Measurements from ENCODE around the gene CD163L1. TPM values are rescaled to one million over a fixed set of nuclear protein-coding genes. Genes with fewer than 3 reads are reported as not detected.
"Not testable (repeated sequence)": the region's sequence is repeated elsewhere in the genome, so short reads cannot be mapped to it uniquely, and the experiment has no call there.

The CD163L1 gene
- total RNA-seq (2014; rRNA removed; shearing (Covaris generic)) = 1.7 and 8.8 TPM in 2 replicates

DNA sequence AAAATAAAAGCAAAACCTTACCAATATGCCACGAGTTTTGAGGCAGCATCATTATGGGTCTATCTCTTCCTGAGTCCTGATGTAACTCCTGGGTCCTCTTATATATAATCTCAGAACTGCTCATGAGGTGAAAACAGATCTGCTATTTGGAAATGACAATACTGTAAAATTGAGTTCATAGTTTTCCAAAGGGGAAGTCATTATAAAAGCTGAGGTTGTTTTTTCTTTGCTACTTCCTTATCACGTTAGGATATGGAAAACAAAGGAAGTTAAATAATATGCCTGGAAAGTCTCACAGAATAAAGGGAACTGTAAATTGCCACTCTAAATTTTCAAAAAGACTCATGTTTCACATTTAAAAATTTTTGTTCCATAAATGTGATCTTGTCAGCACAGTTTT, at the start of gene CD163L1:
Gene CD163L1, minus strand, starts transcription at position 78 of the 400 bp plus-strand sequence. Its CDS starts 26 bp downstream, at position 52.
- DNase-seq (ENCODE audit: low spot score) = no peak

DNA sequence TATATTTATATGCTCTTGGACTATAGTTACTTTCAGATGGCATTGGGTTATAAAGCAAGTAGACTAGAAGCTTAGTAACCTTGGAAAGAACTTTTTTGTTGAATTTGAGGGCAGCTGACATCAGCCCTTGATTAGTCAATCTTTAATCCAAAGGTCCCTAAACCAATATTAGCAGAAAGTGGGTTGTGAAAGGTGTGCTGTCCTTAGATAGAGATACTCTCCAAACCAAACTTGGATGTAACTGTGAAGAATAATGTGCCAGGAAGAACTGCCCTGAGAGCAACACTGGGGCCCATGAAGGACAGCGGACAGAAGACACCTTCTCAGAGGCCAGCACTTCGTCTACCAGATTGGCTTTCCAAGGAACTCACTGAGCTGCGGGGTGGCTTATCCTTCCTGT, 49.1 kb upstream of the CD163L1 start:
- no peak for DNase-seq (ENCODE audit: low spot score)

DNA sequence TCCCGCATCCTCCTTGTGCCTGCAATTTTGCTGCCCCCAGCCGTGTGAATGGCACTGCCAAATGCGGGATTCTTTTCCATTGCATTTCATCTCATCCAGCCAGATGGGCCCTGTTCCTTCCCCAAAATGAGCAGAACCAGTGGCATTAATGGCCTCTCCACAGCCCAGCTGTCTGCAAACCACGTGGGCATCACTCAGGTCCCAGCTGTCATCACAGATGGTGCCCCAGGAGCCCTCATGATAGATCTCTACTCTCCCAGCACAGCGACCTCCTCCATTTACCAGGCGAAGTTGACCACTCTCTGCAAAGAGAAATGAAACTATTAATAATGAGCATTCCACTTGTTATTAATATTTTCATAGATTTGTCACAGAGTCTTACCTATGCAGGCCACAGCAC, 42.6 kb upstream of the CD163L1 start:
- DNase-seq (ENCODE audit: low spot score) = no peak

DNA sequence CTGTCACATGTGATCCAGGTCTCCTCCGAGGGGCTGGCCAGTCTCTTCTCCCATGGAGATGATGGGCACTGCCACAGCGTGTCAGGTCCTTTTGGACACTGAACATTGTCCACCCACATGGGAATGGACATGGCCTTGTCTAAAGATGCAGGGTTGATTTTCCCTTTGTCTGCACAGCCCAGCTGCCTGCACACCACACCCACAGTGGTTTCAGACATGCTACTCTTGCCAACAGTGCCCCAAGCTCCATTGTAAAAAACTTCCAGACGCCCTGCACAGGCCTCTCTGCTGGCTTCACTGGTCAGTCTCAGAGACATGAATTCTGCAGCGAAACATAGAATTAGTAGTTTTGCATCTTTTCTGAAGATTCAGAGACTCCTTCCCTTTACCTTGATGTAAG, 41.1 kb upstream of the CD163L1 start:
- DNase-seq (ENCODE audit: low spot score) = no peak

DNA sequence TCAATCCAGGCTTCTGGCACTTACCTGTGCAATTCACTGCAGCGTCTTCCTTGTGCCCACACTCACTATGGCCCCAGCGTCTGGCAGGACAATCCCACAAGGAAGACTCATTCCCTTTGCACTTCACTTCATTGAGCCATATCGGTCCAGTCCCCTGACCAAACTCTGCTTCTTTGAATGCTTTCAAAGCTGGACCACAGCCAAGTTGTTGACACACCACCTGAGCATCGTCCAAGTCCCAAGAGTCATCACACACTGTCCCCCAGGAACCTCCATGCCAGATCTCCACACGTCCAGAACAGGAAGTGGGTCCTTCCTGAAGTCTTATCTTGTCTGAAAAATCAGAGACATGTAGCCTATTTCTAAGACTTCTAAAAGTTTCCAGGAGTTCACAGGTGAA, 39.4 kb upstream of the CD163L1 start:
- no peak for DNase-seq (ENCODE audit: low spot score)

DNA sequence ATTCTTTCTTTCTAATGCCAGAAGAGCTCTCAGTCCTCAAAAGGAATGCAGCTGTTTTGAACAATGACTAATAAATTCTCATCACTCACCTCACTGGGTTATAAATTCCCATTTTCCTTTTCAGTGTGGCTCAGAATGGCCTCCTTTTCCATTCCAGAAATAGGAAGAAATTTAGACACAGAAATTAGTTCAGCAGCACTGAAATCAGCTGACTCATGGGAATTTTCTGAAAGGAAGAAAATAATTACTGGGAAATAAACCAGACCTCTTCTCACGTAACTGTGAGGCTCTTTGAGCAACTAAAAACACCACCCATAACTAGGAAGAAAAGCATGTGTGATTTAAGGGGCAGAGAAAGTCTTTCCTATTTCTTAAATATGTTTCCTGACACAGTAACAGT, 35.8 kb upstream of the CD163L1 start:
- DNase-seq (ENCODE audit: low spot score) = no peak

DNA sequence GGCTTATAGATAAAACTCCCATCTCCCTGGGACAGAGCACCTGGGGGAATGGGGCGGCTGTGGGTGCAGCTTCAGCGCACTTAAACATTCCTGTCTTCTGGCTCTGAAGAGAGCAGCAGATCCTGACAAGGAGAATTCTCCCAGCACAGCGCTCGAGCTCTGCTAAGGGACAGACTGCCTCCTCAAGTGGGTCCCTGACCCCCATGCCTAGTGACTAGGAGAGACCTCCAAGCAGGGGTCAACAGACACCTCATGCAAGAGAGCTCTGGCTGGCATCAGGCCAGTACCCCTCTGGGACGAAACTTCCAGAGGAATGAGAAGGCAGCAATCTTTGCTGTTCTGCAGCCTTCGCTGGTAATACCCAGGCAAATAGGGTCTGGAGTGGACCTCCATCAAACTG, 28.1 kb upstream of the CD163L1 start:
- no peak for DNase-seq (ENCODE audit: low spot score)

DNA sequence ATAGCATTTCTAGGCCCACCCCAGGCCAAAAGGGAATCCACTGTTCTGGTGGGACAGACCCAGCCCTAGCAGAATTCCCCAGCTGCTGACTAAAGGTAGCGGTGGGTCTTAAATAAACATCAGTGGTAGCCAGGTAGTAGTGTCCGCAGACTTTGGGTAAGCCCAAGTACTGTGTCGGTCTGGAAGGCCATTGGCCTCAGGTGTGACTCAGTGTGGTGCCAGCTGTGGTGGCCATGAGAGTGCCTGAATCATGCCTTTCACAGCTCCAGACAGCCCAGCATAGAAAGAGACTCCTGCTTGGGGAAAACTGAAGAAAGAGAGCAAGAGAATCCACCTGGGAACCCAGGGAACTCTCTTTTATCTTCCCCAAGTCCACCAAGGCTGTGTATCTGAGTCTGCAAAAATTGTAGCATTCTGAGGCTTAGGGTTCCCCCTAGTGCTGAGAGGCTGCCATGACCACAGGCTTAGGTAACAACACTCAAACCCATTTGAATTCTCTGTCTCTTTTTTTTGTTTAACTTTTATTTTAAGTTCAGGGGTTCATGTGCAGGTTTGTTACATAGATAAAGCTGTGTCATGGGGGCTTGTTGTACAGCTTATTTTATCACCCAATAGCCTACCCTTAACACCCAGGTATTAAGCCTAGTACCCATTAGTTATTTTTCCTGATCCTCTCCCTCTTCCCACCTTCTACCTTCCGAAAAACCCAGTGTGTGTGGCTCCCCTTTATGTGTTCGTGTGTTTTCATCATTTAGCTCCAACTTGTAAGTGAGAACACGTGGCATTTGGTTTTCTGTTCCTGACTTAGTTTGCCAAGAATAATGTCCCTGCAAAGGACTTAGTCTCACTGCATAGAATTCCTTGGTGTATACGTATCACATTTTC, 16.7 kb upstream of the CD163L1 start:
- DNase-seq (ENCODE audit: low spot score) = peak; percentile 14

DNA sequence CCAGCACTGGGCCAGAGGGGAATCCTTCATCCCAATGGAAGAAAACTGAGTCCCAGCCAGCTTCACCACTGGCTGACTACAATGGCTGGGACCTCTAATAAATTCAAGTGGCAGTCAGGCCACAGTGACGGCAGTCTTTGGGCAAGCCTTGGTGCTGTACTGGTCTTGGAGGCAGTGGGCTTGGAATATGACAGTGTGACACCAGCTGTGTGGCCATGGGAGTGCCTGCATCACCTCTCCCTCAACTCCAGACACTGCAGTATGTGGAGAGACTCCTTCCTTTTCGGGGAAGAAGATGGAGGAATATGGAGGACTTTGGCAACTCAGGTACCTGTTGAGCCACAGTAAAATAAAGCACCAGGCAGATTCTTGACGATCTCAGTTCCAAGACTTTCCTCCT, 16.0 kb upstream of the CD163L1 start:
- no peak for DNase-seq (ENCODE audit: low spot score)

DNA sequence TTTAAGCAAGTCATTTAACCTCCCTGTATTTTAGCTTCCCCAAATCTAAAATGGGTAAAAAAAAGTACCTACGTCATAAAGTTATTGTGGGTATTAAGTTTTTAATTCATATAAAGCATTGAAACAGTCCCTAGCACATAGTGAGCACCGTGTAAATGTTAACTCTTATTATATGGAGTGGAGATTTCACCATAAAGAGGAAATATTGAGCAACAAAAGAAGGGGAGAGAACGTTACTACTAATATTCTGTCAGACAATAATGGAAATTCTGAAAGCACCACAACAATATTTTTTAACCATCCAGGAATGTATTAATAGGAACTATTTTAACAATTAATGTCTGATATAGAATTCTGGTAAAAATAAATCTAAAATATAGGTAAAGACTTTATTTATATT, 7.8 kb upstream of the CD163L1 start:
- no peak for DNase-seq (ENCODE audit: low spot score)

DNA sequence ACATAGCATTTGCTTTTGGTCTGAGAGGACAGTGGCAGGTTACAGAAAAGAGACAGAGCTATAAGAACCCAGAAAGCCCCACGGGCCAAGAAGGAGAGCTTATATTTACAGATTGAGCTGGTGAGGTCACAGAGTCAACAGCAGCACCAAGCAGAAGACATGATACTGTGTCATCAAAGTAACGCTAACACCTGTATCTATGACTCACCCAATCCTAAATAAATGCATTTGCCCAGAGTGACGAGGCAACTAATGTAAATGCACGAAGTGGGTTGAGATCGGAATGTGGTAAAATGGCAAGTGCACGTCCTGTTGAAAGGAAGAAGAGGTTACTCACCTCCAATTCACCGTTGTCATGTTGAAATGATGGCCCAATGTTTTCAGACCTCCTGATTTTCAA, 6.7 kb upstream of the CD163L1 start:
- DNase-seq (ENCODE audit: low spot score) = no peak

DNA sequence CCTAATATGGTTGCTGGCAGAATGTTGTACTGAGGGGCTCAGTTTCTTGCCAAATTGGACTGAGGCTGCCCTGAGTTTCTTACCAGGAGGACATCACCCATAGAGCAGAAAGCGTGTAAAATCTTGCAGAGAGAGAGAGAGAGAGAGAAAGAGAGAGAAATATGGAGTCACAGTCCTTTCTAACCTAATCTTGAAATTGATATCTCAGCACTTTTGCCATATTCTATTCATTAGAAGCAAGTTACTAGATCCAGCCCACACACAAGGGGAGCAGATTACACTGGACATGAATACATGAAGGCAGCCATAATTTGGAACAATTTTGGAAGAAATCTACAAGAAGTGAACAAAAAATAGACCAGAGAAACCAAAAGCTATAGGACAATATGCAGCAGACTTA, 4.1 kb upstream of the CD163L1 start:
- DNase-seq (ENCODE audit: low spot score) = no peak

DNA sequence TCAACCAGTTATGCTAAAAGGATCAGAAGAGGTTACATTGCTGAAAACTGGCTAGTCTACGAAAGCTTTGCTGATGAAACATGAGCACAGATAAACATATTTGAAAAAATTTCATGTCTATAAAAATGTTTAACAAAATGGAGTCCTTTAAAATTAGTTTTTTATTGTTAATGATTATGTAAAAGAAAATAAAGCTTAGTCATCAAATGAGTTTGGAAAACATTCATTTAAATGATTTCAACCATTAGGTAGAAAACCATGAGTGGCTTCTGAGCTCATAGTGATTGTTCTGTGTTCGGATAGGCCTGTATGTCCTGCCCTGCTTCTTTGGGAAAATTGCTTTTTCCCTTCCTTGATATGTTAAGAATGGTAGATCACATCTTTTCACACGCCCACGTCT, 584 bp upstream of the CD163L1 start:
- no peak for DNase-seq (ENCODE audit: low spot score)

DNA sequence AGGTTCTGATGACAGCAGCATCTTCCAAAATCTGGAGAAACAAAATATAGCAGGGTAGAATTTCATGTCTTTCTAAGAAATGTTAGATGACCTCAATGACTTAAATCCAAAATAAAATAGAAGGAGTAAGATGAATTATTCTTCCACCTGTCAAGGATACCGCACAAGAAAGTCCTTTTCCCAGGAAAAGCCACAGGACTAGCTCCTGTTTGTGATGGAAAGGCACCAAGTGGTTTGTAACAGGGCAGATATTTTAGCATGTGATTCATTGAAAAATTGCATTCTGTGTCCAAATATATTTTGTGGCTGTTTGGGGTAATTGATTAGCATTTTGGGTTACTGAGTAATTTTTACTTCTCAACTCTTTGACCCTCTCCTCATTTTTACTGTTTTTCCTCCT, 2.7 kb downstream of the CD163L1 start:
- DNase-seq (ENCODE audit: low spot score) = no peak

DNA sequence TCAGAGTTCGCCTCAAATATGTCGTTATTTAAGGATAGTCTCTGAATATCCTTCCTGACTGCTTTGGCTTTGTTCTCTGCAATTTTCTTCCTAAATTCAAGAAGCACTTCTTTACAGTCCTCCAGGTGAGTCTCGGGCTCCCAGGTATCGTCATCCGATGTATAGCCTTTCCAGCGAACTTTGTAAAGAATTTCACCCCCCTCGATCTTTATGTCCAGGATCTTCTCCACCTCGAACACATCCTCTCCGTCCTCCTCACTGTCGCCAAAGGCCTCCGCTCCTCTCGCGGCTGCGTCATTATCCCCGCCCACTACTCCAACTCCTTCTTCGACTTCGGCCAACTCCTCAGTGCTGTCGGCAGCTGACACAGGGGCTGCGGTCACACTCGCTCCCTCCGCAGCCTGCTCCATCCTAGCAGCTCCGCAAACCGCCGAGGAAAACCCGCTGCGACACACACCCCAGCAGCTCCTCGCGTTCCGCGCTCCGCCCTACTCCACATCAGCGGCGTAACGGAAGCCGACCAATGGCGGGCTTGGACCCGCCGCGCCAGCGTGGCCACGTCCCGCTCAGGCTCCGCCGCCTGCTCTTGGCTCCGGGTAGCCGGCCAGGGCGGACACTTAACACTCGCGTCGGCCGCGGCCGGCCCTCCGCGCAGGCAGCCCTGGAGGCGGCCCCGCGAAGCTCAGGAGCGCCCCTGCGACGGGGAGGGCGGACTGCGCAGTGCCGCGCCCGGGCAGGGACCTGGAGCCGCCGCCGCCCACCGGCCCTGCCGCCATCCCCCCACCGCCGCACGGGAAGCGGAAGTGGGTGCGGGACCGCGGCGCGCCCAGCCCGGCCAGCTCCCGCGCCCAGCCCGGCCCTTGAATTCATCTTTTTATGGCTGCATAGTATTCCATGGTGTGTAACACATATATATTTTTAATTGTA, 4.1 kb downstream of the CD163L1 start:
- no peak for DNase-seq (ENCODE audit: low spot score)

DNA sequence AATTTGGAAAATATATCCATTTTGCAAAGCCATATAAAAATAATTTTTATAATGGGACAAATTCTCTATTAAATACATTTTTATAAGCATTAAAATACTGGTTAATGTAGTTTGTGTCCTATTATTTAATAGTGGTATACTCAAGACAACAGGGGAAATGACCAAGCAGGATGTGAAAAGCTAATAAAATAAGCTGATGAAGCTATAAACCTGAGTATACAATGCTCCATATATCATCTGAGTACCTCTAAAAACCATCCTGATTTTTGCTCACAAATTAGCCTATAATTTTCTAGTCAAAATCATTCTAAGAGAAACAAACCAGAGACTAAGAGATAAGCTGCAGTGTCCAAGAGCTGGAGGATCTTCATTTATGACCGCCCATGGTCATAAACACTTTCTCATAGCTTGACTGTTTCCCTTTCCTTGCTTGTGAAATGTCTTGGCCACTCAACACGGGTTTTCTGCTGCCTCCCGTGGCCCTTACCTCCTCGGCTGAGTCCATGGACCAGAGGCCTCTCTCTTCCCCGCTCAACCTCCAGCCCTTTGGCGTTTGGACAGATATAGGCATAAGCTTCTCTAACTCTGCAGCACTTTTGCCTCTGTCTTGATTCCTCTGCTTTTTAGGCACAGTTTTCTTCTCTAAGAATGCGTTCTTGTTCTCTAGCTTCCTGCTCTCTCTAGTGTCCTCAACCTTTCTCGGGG, 5.5 kb downstream of the CD163L1 start:
- not testable (repeated sequence) for DNase-seq (ENCODE audit: low spot score)

DNA sequence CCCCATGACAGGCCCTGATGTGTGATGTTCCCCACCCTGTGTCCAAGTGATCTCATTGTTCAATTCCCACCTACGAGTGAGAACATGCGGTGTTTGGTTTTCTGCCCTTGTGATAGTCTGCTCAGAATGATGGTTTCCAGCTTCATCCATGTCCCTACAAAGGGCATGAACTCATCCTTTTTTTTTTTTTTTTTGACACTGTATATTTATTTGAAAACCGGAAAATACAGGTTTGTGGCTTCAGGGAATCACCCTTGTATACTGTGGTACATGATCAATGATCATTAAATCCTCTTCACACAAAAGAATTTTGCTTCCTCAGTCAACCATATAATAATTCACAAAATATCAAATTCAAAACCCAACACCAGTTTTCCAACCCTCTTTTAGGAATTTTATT, 6.5 kb downstream of the CD163L1 start:
- not testable (repeated sequence) for DNase-seq (ENCODE audit: low spot score)

DNA sequence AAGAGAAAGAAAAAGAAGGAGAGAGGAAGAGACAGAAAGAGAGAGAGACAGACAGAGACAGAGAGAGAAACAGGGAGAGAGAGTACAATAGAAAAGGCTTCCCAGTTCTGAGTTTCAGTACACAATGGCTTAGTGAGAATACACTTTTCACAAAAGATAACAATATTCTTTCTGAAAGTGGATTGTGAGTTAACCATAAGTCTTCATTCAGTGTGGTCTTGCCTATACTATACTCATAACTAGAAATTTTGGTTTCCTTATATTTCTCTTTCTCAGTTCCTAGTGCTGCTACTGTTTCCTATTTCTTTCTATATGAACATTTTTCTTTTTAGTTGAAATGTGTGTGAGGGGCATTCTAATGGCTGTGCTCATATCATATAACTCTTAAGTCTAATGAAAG, 9.3 kb downstream of the CD163L1 start:
- no peak for DNase-seq (ENCODE audit: low spot score)

DNA sequence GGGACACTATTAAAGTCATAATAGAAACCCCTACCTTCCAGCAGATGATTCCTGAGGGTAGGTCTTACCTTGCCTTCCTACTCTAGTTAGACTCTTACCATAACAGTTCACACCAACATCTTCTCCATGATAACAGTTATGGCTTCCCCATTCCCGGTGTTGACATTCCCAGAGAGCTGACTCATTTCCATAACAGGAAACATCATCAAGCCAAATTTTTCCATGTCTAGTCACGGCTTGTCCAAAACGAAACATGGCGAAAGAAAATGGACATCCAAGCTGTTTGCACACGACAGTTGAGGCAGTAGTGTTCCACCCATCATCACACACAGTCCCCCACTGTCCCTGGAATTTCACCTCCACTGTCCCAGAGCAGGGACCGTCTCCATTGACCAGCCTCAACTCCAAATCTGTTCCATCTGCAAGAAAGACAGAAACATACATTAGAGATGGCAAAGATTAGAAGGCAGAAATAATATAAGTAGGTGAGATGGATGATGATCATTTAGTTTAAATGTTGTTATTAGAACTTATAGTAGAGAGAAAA, 10.6 kb downstream of the CD163L1 start:
- peak; percentile 67 for DNase-seq (ENCODE audit: low spot score)

DNA sequence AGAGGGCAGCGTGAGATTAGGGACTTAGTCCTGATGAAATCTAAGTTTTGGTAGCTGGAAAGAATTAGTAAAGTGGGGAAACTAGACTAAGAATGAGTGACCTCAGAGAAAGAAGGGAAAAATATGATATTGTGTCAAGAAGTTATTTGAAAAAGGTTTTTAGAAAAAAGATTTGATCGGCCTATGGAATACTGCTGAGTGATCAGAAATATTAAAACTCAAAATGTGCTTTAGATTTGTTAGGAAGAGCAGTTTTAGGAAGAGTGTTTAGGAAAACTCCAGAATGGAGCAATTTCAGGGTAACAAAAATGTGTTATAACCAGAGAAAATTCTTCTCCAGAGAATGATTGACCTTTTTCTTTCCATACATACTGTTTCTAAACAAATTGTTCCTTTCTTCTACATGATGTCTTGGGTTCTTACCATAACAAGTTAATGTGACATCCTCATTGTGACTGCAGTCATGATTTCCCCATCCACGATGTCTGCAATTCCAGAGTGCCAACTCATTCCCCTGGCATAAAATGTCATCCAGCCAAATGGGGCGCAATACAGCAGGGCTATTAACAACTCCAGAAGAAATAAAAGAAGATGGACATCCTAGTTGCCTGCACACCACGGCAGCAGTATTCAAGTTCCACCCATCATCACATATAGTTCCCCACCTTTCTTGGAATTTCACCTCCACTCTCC, 11.8 kb downstream of the CD163L1 start:
- peak; percentile 10 for DNase-seq (ENCODE audit: low spot score)

DNA sequence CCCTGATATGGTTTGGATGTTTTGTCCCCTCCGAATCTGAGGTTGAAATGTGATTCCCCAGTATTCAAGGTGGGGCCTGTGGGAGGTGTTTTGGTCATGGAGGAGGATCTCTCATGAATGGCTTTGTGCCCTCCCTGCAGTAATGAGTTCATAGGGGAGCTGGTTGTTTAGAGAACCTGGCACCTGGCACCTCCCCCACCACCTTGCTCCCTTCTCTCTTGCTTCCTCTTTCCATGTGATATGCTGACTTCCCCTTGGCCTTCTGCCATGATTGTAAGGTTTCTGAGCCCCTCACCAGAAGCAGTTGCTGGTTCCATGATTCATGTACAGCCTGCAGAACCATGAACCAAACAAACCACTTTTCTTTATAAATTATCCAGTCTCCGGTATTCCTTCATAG, 32.6 kb downstream of the CD163L1 start:
- no peak for DNase-seq (ENCODE audit: low spot score)
